DND-41 (cell line): ENCODE measurements around the gene PEAK1.

Source experiments
- ATAC-seq: fragments of 200-7000 bp; cut with Tn5 transposase; 3 replicates; pipeline ENCODE4 v1.9.1; 2021; ENCODE audit warnings: low read depth; ENCODE audit not compliant: insufficient read depth
- DNase-seq: peaks from one replicate; pipeline ENCODE4 v3.0.0-alpha.2; 2020
- H2AFZ ChIP-seq: 2 replicates; pipeline ENCODE4 v1.6.0; 2012; ENCODE audit warnings: low read depth, low read length
- H3K27ac ChIP-seq: 2 replicates; pipeline ENCODE4 v1.5.1; 2012; ENCODE audit warnings: low read length, inconsistent platforms
- H3K27me3 ChIP-seq: fragments of 200-600 bp; sonication (generic); 2 replicates; pipeline ENCODE4 v1.6.0; 2012; ENCODE audit warnings: low read length, mild to moderate bottlenecking, inconsistent platforms; ENCODE audit not compliant: insufficient read depth, poor library complexity
- H3K36me3 ChIP-seq: 2 replicates; pipeline ENCODE4 v1.5.1; 2012; ENCODE audit warnings: low read length, inconsistent platforms; ENCODE audit not compliant: insufficient read depth
- H3K4me1 ChIP-seq: 2 replicates; pipeline ENCODE4 v1.5.1; 2012; ENCODE audit warnings: mild to moderate bottlenecking, low read length; ENCODE audit not compliant: insufficient read depth
- H3K4me2 ChIP-seq: 2 replicates; pipeline ENCODE4 v1.6.0; 2012; ENCODE audit warnings: mild to moderate bottlenecking, moderate library complexity, low read length, inconsistent platforms; ENCODE audit not compliant: insufficient read depth
- H3K4me3 ChIP-seq, 2 experiments: fragments of 200-600 bp in 1 of 2; shearing (Covaris generic) in 1 of 2; 2 replicates each; pipeline ENCODE4 v1.5.1; 2012 to 2016; ENCODE audit warnings: inconsistent platforms in 2 of 2, low read length in 2 of 2, mild to moderate bottlenecking in 2 of 2, low read depth in 1 of 2, moderate library complexity in 1 of 2
- H3K79me2 ChIP-seq: 2 replicates; pipeline ENCODE4 v1.6.0; 2012; ENCODE audit warnings: low read length, inconsistent platforms; ENCODE audit not compliant: insufficient read depth
- H3K9ac ChIP-seq: 2 replicates; pipeline ENCODE4 v1.6.0; 2012; ENCODE audit warnings: low read depth, mild to moderate bottlenecking, inconsistent platforms, low read length, moderate library complexity
- H3K9me3 ChIP-seq: 2 replicates; pipeline ENCODE4 v1.5.1; 2012; ENCODE audit warnings: low read length, moderate library complexity, mild to moderate bottlenecking, inconsistent platforms; ENCODE audit not compliant: insufficient read depth, severe bottlenecking
- H4K20me1 ChIP-seq: 2 replicates; pipeline ENCODE4 v1.6.0; 2012; ENCODE audit warnings: low read length; ENCODE audit not compliant: insufficient read depth
- EZH2 ChIP-seq: IDR thresholded peaks from 3 replicates; pipeline ENCODE4 v1.6.1; 2012; ENCODE audit warnings: borderline replicate concordance, low read depth, mild to moderate bottlenecking, moderate library complexity, low read length, inconsistent platforms; ENCODE audit not compliant: severe bottlenecking
- TF ChIP-seq, protein P1 (sequence below): IDR thresholded peaks from 2 replicates; pipeline ENCODE4 v1.5.1; 2012; ENCODE audit warnings: borderline replicate concordance, low read length, moderate library complexity, mild to moderate bottlenecking; ENCODE audit not compliant: poor library complexity, severe bottlenecking; ENCODE audit errors: extremely low read depth

Gene PEAK1

DNA sequence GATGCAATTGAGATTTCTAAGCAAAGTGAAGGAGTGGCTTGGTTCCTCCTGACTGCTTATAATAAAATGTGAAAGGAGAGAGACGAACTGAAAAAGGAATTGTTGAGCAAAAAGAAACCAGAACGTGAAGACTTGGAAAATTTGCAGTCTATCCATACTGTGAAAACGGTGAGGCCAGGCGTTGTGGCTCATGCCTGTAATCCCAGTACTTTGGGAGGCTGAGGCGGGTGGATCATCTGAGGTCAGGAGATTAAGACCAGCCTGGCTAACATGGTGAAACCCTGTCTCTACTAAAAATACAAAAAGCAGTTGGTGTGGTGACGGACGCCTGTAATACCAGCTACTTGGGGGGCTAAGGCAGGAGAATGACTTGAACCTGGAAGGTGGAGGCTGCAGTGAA, 292.3 kb downstream of the PEAK1 start:
- H3K4me2 ChIP-seq: no peak overlapping the region
- H2AFZ ChIP-seq: no peak overlapping the region
- no peak overlapping the region for H3K27ac ChIP-seq
- no peak for ATAC-seq
- no peaks in the 10 kb centered on the region for H3K79me2 ChIP-seq
- no peaks in the 10 kb centered on the region for H3K4me1 ChIP-seq
- H3K9me3 ChIP-seq: no peaks in the 10 kb centered on the region
- peaks cover 2% of the 10 kb centered on the region for H3K36me3 ChIP-seq
- no peak for DNase-seq
- H3K4me3 ChIP-seq: no peak overlapping the region
- H3K27me3 ChIP-seq: no peaks in the 10 kb centered on the region
- H4K20me1 ChIP-seq: no peaks in the 10 kb centered on the region
- TF ChIP-seq, protein P1, sequence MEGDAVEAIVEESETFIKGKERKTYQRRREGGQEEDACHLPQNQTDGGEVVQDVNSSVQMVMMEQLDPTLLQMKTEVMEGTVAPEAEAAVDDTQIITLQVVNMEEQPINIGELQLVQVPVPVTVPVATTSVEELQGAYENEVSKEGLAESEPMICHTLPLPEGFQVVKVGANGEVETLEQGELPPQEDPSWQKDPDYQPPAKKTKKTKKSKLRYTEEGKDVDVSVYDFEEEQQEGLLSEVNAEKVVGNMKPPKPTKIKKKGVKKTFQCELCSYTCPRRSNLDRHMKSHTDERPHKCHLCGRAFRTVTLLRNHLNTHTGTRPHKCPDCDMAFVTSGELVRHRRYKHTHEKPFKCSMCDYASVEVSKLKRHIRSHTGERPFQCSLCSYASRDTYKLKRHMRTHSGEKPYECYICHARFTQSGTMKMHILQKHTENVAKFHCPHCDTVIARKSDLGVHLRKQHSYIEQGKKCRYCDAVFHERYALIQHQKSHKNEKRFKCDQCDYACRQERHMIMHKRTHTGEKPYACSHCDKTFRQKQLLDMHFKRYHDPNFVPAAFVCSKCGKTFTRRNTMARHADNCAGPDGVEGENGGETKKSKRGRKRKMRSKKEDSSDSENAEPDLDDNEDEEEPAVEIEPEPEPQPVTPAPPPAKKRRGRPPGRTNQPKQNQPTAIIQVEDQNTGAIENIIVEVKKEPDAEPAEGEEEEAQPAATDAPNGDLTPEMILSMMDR: no peak
- no peak overlapping the region for H3K9ac ChIP-seq

GRCh38 chr15:77126529-77127326, 293.2 kb downstream of the PEAK1 start:
- no peak overlapping the region for H3K9ac ChIP-seq
- no peak for ATAC-seq
- no peaks in the 10 kb centered on the region for H3K9me3 ChIP-seq
- H3K36me3 ChIP-seq: peaks cover 3% of the 10 kb centered on the region
- H2AFZ ChIP-seq: no peak overlapping the region
- H4K20me1 ChIP-seq: no peaks in the 10 kb centered on the region
- no peaks in the 10 kb centered on the region for H3K79me2 ChIP-seq
- DNase-seq: no peak
- no peak overlapping the region for H3K27ac ChIP-seq
- no peaks in the 10 kb centered on the region for H3K27me3 ChIP-seq
- H3K4me3 ChIP-seq: no peak overlapping the region
- no peak overlapping the region for H3K4me2 ChIP-seq
- TF ChIP-seq, protein P1: no peak
- no peak for TF ChIP-seq EZH2
- no peaks in the 10 kb centered on the region for H3K4me1 ChIP-seq

DNA sequence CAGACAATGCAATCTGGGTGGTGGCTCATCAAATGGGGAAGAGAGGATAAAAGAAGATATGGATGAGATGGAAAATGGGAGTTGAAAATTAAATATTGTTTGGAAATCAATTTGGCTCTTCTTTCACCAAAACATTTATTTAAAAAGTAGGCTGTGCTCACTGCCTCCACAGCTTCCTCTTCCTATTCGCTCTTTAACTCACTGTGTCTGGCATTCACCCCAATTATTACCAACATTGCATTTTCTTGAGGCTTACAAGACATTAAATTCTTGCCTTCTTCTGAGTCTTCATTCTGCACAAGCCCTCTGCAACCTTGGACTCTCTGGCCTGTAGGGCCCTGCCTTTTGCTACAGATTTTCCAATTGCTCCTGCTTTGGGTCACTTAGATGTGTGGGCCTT, 296.1 kb downstream of the PEAK1 start:
- Histone ChIP-seq H3K9ac (no peak overlapping the region), H3K4me2 (no peak overlapping the region), H3K4me1 (0 out of 2 replicates have a peak, but pooled peaks cover 4% of the 10 kb centered on the region), H3K79me2 (no peaks in the 10 kb centered on the region), H3K9me3 (no peaks in the 10 kb centered on the region), H3K27ac (no peak overlapping the region), H4K20me1 (no peaks in the 10 kb centered on the region), H3K27me3 (no peaks in the 10 kb centered on the region), H2AFZ (no peak overlapping the region), H3K36me3 (0 out of 2 replicates have a peak, but pooled peaks cover 3% of the 10 kb centered on the region), H3K4me3 (no peak overlapping the region)
- ATAC-seq: no peak
- TF ChIP-seq, protein P1: no peak
- no peak for TF ChIP-seq EZH2
- DNase-seq: no peak
